ENCODE data around the gene PRR5L.

GRCh38 chr11:36451681-36452080 lies 155.6 kb downstream of the PRR5L start:
- TF ChIP-seq POLR2AphosphoS5 (IDR thresholded peaks at IDR 0.05; ENCODE audit: low read depth, low read length) = no peak
- no peak for TF ChIP-seq POLR2A (IDR thresholded peaks at IDR 0.05; ENCODE audit: low read depth, low read length)
- no peak for TF ChIP-seq TAF1 (IDR thresholded peaks at IDR 0.05; ENCODE audit: borderline replicate concordance, low read depth, low read length)
